A549 (cell line): ENCODE data around the gene DAB1. TPM values are rescaled to one million over a fixed set of nuclear protein-coding genes. Genes with fewer than 3 reads are reported as not detected.

ENCODE experiments used
- ATAC-seq, 2 experiments: fragments of 200-7000 bp in 1 of 2; fragments of >200 bp in 1 of 2; cut with Nextera tagmentation in 1 of 2; cut with Tn5 transposase in 1 of 2; 3 replicates each; pipeline versions ENCODE4 v1.8.0 to v1.9.1; 2018 to 2020; ENCODE audit warnings: mild to moderate bottlenecking in 1 of 2, moderate library complexity in 1 of 2
- CTCF ChIA-PET: fragments of 300-600 bp; sonication (Branson Sonifier 250); formaldehyde crosslinking; extraction: SDS; loops from one replicate; lab custom pipeline; 2021; ENCODE audit warnings: antibody characterized with exemption, inconsistent platforms; lab: Yijun Ruan, JAX
- POLR2A ChIA-PET: fragments of 350-600 bp; formaldehyde crosslinking; extraction: SDS; loops from one replicate; lab custom pipeline; 2021; ENCODE audit warnings: antibody characterized with exemption, inconsistent platforms; lab: Yijun Ruan, JAX
- DNase-seq, 2 experiments: peaks; one replicate each; pipeline versions ENCODE4 v3.0.0 to v3.0.0-alpha.2; 2011 to 2016; ENCODE audit warnings: low read depth in 1 of 2, low spot score in 1 of 2
- FAIRE-seq: peaks from 2 replicates; lab custom pipeline; 2011; peaks lifted over from hg19 to GRCh38; lab: Jason Lieb, UNC
- H3K27ac ChIP-seq, 2 experiments: fragments of >200 bp; sonication (Bioruptor Twin); formaldehyde crosslinking; 3 replicates each; pipeline ENCODE4 v1.5.1; 2016 to 2017
- H3K4me1 ChIP-seq: fragments of >200 bp; sonication (Bioruptor Twin); formaldehyde crosslinking; 3 replicates; pipeline ENCODE4 v1.6.1; 2016
- H3K4me2 ChIP-seq: fragments of >200 bp; sonication (Bioruptor Twin); formaldehyde crosslinking; 3 replicates; pipeline ENCODE4 v1.6.1; 2016
- H3K4me3 ChIP-seq: fragments of >200 bp; sonication (Bioruptor Twin); formaldehyde crosslinking; 3 replicates; pipeline ENCODE4 v1.5.1; 2016
- H3K9me3 ChIP-seq: fragments of >200 bp; sonication (Bioruptor Twin); formaldehyde crosslinking; 3 replicates; pipeline ENCODE4 v1.6.1; 2016
- BHLHE40 ChIP-seq: IDR thresholded peaks from 2 replicates; pipeline ENCODE4 v1.6.1; 2012; ENCODE audit warnings: low read depth, low read length, inconsistent platforms
- CHD2 ChIP-seq: fragments of 150-350 bp; IDR thresholded peaks from 2 replicates; pipeline ENCODE4 v1.6.1; 2014; ENCODE audit warnings: low read length; ENCODE audit not compliant: partially characterized antibody
- CTCF ChIP-seq: fragments of >200 bp; sonication (Bioruptor Twin); formaldehyde crosslinking; IDR thresholded peaks from 3 replicates; pipeline ENCODE4 v1.5.1; 2016
- E2F6 ChIP-seq: IDR thresholded peaks from 2 replicates; pipeline ENCODE4 v1.6.1; 2012; ENCODE audit warnings: low read depth, borderline replicate concordance
- FOSL2 ChIP-seq, 2 experiments: fragments of 450-650 bp in 1 of 2; fragments of >200 bp in 1 of 2; sonication (Bioruptor Twin) in 1 of 2; formaldehyde crosslinking; IDR thresholded peaks; 2 replicates each; pipeline versions ENCODE4 v1.5.0 to v1.6.1; 2016 to 2020; ENCODE audit warnings: mild to moderate bottlenecking in 1 of 2, moderate library complexity in 1 of 2
- KDM5A ChIP-seq: fragments of 200-600 bp; sonication (generic); IDR thresholded peaks from 2 replicates; pipeline ENCODE4 v1.6.1; 2016; ENCODE audit warnings: antibody characterized with exemption, mild to moderate bottlenecking
- NR3C1 ChIP-seq: fragments of >200 bp; sonication (Bioruptor Twin); formaldehyde crosslinking; IDR thresholded peaks from 3 replicates; pipeline ENCODE4 v1.6.1; 2017
- REST ChIP-seq: fragments of 200-600 bp; sonication (generic); IDR thresholded peaks from 2 replicates; pipeline ENCODE4 v1.6.1; 2016; ENCODE audit warnings: antibody characterized with exemption, mild to moderate bottlenecking, moderate library complexity
- TP53 ChIP-seq: fragments of 250-450 bp; sonication (Bioruptor Pico); IDR thresholded peaks from 2 replicates; pipeline ENCODE4 v1.5.0; 2021; ENCODE audit warnings: mild to moderate bottlenecking, moderate library complexity
- ZNF302 ChIP-seq: fragments of 250-450 bp; sonication (Bioruptor Pico); IDR thresholded peaks from 2 replicates; pipeline ENCODE4 v1.9.0; 2021; ENCODE audit warnings: inconsistent platforms, mild to moderate bottlenecking, moderate library complexity
- WGBS: methylation state at CpG from one replicate; pipeline ENCODE4 v1.1.6; 2017; ENCODE audit errors: missing lambda C conversion rate; 5-methylcytosine and 5-hydroxymethylcytosine counted together
- polyA plus RNA-seq, 4 experiments: library from polyadenylated mRNA; depleted of rRNA in 3 of 4; stranded (reverse); fragments of >200 nt; fragmentation: RNase III in 1 of 4; extraction: RNeasy Plus Mini Kit Qiagen cat#74134 plus additional on column Dnase treatment in 1 of 4; gene quantifications; 2 replicates in 3 of 4; 3 replicates in 1 of 4; pipeline ENCODE4 v1.2.3, GENCODE V29; 2011 to 2017
- TF ChIP-seq, protein P1 (sequence below): fragments of 250-450 bp; sonication (Bioruptor Pico); IDR thresholded peaks from 2 replicates; pipeline ENCODE4 v1.5.0; 2020; ENCODE audit warnings: low read depth, mild to moderate bottlenecking, moderate library complexity

Gene DAB1
- polyA plus RNA-seq, 2 of the 4 experiments (the other 2 are of a cell fraction) = not detected

GRCh38 chr1:57422271-57423134, 1.4 kb downstream of the DAB1 start (continued):
- TF ChIP-seq, protein P1, sequence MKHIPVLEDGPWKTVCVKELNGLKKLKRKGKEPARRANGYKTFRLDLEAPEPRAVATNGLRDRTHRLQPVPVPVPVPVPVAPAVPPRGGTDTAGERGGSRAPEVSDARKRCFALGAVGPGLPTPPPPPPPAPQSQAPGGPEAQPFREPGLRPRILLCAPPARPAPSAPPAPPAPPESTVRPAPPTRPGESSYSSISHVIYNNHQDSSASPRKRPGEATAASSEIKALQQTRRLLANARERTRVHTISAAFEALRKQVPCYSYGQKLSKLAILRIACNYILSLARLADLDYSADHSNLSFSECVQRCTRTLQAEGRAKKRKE (CRISPR knock-in tag) = no peak

- FAIRE-seq (no peak), ATAC-seq (no peak), DNase-seq (no peak)
- Histone ChIP-seq H3K4me1 (peaks cover 3% of the 10 kb centered on the region; the same call in 1 of the 3 replicates), H3K4me3 (no peak overlapping the region), H3K9me3 (no peaks in the 10 kb centered on the region), H3K4me2 (no peak overlapping the region)
- 9% methylated on average over 8 of the region's 10 CpGs for WGBS
- CTCF ChIA-PET = no interaction called here
- TF ChIP-seq E2F6 = no peak
- no peak for TF ChIP-seq FOSL2 (IDR thresholded peaks at IDR 0.05)
- TF ChIP-seq FOSL2 (CRISPR knock-in tag; IDR thresholded peaks at IDR 0.05) = no peak
- no peak for TF ChIP-seq BHLHE40
- TF ChIP-seq TP53 (CRISPR knock-in tag) = no peak
- TF ChIP-seq REST = no peak
- no peak for TF ChIP-seq NR3C1
- TF ChIP-seq ZNF302 (CRISPR knock-in tag) = no peak
- no peak for TF ChIP-seq CHD2
- TF ChIP-seq CTCF = no peak
- TF ChIP-seq, protein P1 (CRISPR knock-in tag) = no peak
- TF ChIP-seq, all 56 proteins: peak for 0
- no peak overlapping the region for H3K27ac ChIP-seq
- POLR2A ChIA-PET = no interaction called here
Observed at GRCh38 chr1:57421806-57422205, 2.1 kb downstream of the DAB1 start.

GRCh38 chr1:57420981-57421785, 2.7 kb downstream of the DAB1 start:
- WGBS = 8% methylated on average over 9 of the region's 9 CpGs
- no peak overlapping the region for H3K4me3 ChIP-seq
- DNase-seq (no peak), ATAC-seq (no peak), FAIRE-seq (no peak)
- no peak overlapping the region for H3K4me2 ChIP-seq
- H3K27ac ChIP-seq = no peak overlapping the region
- CTCF ChIA-PET = no interaction called here
- POLR2A ChIA-PET = no interaction called here
- H3K9me3 ChIP-seq = no peaks in the 10 kb centered on the region
- TF ChIP-seq KDM5A = no peak
- TF ChIP-seq, protein P1 (CRISPR knock-in tag) = no peak
- peaks cover 3% of the 10 kb centered on the region; the same call in 1 of the 3 replicates for H3K4me1 ChIP-seq
